K562 (cell line): Measurements from ENCODE around the gene ANKRD10. TPM values are rescaled to one million over a fixed set of nuclear protein-coding genes. Genes with fewer than 3 reads are reported as not detected.

Experiments used
- ATF3 ChIP-seq, 2 experiments: fragments of 450-650 bp in 1 of 2; sonication (generic) in 1 of 2; formaldehyde crosslinking in 1 of 2; IDR thresholded peaks in 1 of 2; conservative IDR thresholded peaks in 1 of 2; 2 replicates each; pipeline versions ENCODE4 v1.6.1 to v1.8.1; 2016 to 2023; ENCODE audit warnings: mild to moderate bottlenecking in 2 of 2, moderate library complexity in 2 of 2, inconsistent platforms in 1 of 2, missing genetic modification reagents in 1 of 2
- HSF4 ChIP-seq: fragments of 250-450 bp; sonication (Bioruptor Pico); IDR thresholded peaks from 2 replicates; pipeline ENCODE4 v2.1.2; 2022; ENCODE audit warnings: mild to moderate bottlenecking, moderate library complexity, borderline replicate concordance
- KLF10 ChIP-seq: fragments of 250-450 bp; sonication (Bioruptor Pico); IDR thresholded peaks from 2 replicates; pipeline ENCODE4 v1.6.1; 2021; ENCODE audit warnings: matching md5 sums
- MAFG ChIP-seq: fragments of 450-650 bp; conservative IDR thresholded peaks from 2 replicates; pipeline ENCODE4 v1.6.1; 2016; ENCODE audit warnings: missing genetic modification characterization, missing compliant biosample characterization
- MCM3 ChIP-seq: fragments of 450-650 bp; IDR thresholded peaks from 2 replicates; pipeline ENCODE4 v1.6.1; 2016
- MXI1 ChIP-seq: IDR thresholded peaks from 2 replicates; pipeline ENCODE4 v1.6.1; 2011; ENCODE audit warnings: low read depth, mild to moderate bottlenecking, improper control_type of control experiment, low read length
- MYBL2 ChIP-seq, 2 experiments: fragments of 450-650 bp in 1 of 2; sonication (generic) in 1 of 2; formaldehyde crosslinking in 1 of 2; IDR thresholded peaks; 2 replicates each; pipeline versions ENCODE4 v1.6.1 to v1.8.1; 2017 to 2022; ENCODE audit warnings: borderline replicate concordance in 1 of 2, inconsistent platforms in 1 of 2, low read depth in 1 of 2, mild to moderate bottlenecking in 1 of 2, missing genetic modification reagents in 1 of 2, moderate library complexity in 1 of 2
- NCOA6 ChIP-seq: fragments of 450-650 bp; IDR thresholded peaks from 2 replicates; pipeline ENCODE4 v1.6.1; 2017; ENCODE audit warnings: mild to moderate bottlenecking
- NR1H2 ChIP-seq: sonication (generic); formaldehyde crosslinking; IDR thresholded peaks from 2 replicates; pipeline ENCODE4 v1.4.0; 2020; ENCODE audit warnings: mild to moderate bottlenecking, missing genetic modification reagents
- SMARCB1 ChIP-seq: IDR thresholded peaks from 2 replicates; pipeline ENCODE4 v1.6.1; 2011; ENCODE audit warnings: improper control_type of control experiment, low read depth; ENCODE audit not compliant: insufficient read length
- SNRNP70 ChIP-seq: fragments of 200-400 bp; formaldehyde crosslinking; optimal IDR thresholded peaks from 2 replicates; pipeline ENCODE3; 2017; ENCODE audit warnings: low read depth, low read length
- TEAD1 ChIP-seq, 2 experiments: fragments of 450-650 bp in 1 of 2; sonication (generic) in 1 of 2; formaldehyde crosslinking; IDR thresholded peaks; 2 replicates each; pipeline versions ENCODE4 v1.4.0 to v1.8.0; 2020 to 2022; ENCODE audit warnings: mild to moderate bottlenecking in 2 of 2, missing genetic modification reagents in 1 of 2
- ZBTB43 ChIP-seq: sonication (generic); formaldehyde crosslinking; IDR thresholded peaks from 2 replicates; pipeline ENCODE4 v1.8.0; 2023; ENCODE audit warnings: mild to moderate bottlenecking, missing genetic modification reagents
- ZMIZ1 ChIP-seq, 2 experiments: fragments of 150-350 bp in 1 of 2; IDR thresholded peaks; 2 replicates each; pipeline ENCODE4 v1.6.1; 2012 to 2016; ENCODE audit warnings: low read depth in 2 of 2, low read length in 2 of 2, mild to moderate bottlenecking in 1 of 2, moderate library complexity in 1 of 2
- ZNF263 ChIP-seq: sonication (generic); formaldehyde crosslinking; IDR thresholded peaks from 2 replicates; pipeline ENCODE4 v1.8.0; 2022; ENCODE audit warnings: mild to moderate bottlenecking, missing genetic modification reagents, borderline replicate concordance
- ZNF561 ChIP-seq: fragments of 450-650 bp; formaldehyde crosslinking; conservative IDR thresholded peaks from 2 replicates; pipeline ENCODE4 v1.4.0; 2020; ENCODE audit warnings: mild to moderate bottlenecking, moderate library complexity
- ZNF639 ChIP-seq, 2 experiments: fragments of 200-800 bp in 1 of 2; sonication (Bioruptor generic) in 1 of 2; sonication (generic) in 1 of 2; formaldehyde crosslinking in 1 of 2; IDR thresholded peaks in 1 of 2; conservative IDR thresholded peaks in 1 of 2; 2 replicates each; pipeline versions ENCODE4 v1.5.0 to v1.6.1; 2016 to 2020; ENCODE audit warnings: missing compliant biosample characterization in 1 of 2, missing genetic modification characterization in 1 of 2, missing genetic modification reagents in 1 of 2
- polyA plus RNA-seq, 8 experiments: library from polyadenylated mRNA; depleted of rRNA in 4 of 8; stranded (reverse) in 5 of 8; unstranded in 3 of 8; fragments of >200 nt; fragmentation: Nextera tagmentation in 2 of 8; fragmentation: Illumina TruSeq in 1 of 8; extraction: Ambion mirVana in 2 of 8; extraction: Trizol in 1 of 8; gene quantifications; 2 replicates each; pipeline versions ENCODE4 v1.2.1 to v1.2.3, GENCODE V29; 2011 to 2014; ENCODE audit warnings: inconsistent platforms in 1 of 8, missing spikeins in 1 of 8
- total RNA-seq, 7 experiments: library from RNA; depleted of rRNA in 6 of 7; stranded (reverse); fragments of >200 nt in 6 of 7; fragmentation: Illumina TruSeq in 2 of 7; extraction: Trizol in 2 of 7; gene quantifications; 2 replicates each; pipeline versions ENCODE4 v1.2.1 to v1.2.3, GENCODE V29; 2011 to 2021; ENCODE audit warnings: low replicate concordance in 1 of 7

The ANKRD10 gene
- total and polyA plus RNA-seq, 9 of the 15 experiments (the other 6 are each of a cell fraction or from before 2014, with no cell fraction given), result 21.7 to 183 (median 45.0) TPM

GRCh38 chr13:110869805-110870706, 44.8 kb downstream of the ANKRD10 start (continued):
- TF ChIP-seq ZBTB43 (CRISPR knock-in tag), result no peak
- TF ChIP-seq HSF4, result no peak
- peak; percentile 100 for TF ChIP-seq ATF3 (IDR thresholded peaks at IDR 0.05)
- peak; percentile 100 for TF ChIP-seq ATF3 (CRISPR knock-in tag; conservative IDR thresholded peaks at IDR 0.05)
- no peak for TF ChIP-seq MXI1
- TF ChIP-seq ZNF263 (CRISPR knock-in tag), result no peak
- TF ChIP-seq SNRNP70, result no peak
- TF ChIP-seq SMARCB1, result no peak
- TF ChIP-seq ZMIZ1 (IDR thresholded peaks at IDR 0.05; ENCODE audit: low read depth in 2 of 2, low read length in 2 of 2), result no peak
- TF ChIP-seq ZNF639 (CRISPR knock-in tag; conservative IDR thresholded peaks at IDR 0.05 in 1 of 2, IDR thresholded peaks at IDR 0.05 in 1 of 2), result peak in 1 of 2 experiments; percentile 69; a peak in 2 of 4 replicates
- TF ChIP-seq ZNF561 (CRISPR knock-in tag), result no peak
- TF ChIP-seq MCM3, result no peak
- TF ChIP-seq MAFG (tag), result peak; percentile 93
- no peak for TF ChIP-seq NR1H2
- peak in 1 of 2 experiments; percentile 89; a peak in 2 of 4 replicates for TF ChIP-seq TEAD1 (CRISPR knock-in tag; IDR thresholded peaks at IDR 0.05)
- TF ChIP-seq NCOA6, result no peak
- TF ChIP-seq MYBL2 (IDR thresholded peaks at IDR 0.05; ENCODE audit: low read depth), result no peak
- TF ChIP-seq MYBL2 (CRISPR knock-in tag; IDR thresholded peaks at IDR 0.05; ENCODE audit: borderline replicate concordance), result no peak
- no peak for TF ChIP-seq KLF10 (CRISPR knock-in tag)
